Choroid plexus epithelial cell (primary cell): ENCODE measurements around the gene CMTM4.

Experiments
- DNase-seq: peaks from one replicate; pipeline ENCODE4 v3.0.0-alpha.2; 2010; ENCODE audit warnings: low read depth
- H3K4me3 ChIP-seq: 2 replicates; pipeline ENCODE4 v1.5.1; 2011; ENCODE audit warnings: low read depth, mild to moderate bottlenecking, control low read depth, low read length, moderate library complexity
- CTCF ChIP-seq: conservative IDR thresholded peaks from 2 replicates; pipeline ENCODE4 v1.5.1; 2011; ENCODE audit warnings: low read depth, mild to moderate bottlenecking, control low read depth, inconsistent platforms, low read length, moderate library complexity

The CMTM4 gene

GRCh38 chr16:66592814-66593213 lies 103.7 kb downstream of the CMTM4 start:
- TF ChIP-seq CTCF: no peak
- DNase-seq: no peak
- no peak overlapping the region for H3K4me3 ChIP-seq

GRCh38 chr16:66592241-66592640 lies 104.3 kb downstream of the CMTM4 start:
- no peak for TF ChIP-seq CTCF
- no peak overlapping the region for H3K4me3 ChIP-seq
- DNase-seq: no peak

- DNase-seq: no peak
- TF ChIP-seq CTCF: no peak
- H3K4me3 ChIP-seq: no peak overlapping the region
These were observed 105.5 kb downstream of the CMTM4 start for GRCh38 chr16:66591018-66591417.

GRCh38 chr16:66590322-66590721 lies 106.2 kb downstream of the CMTM4 start:
- no peak for DNase-seq
- H3K4me3 ChIP-seq: no peak overlapping the region
- no peak for TF ChIP-seq CTCF

GRCh38 chr16:66588981-66589713 lies 107.4 kb downstream of the CMTM4 start:
- DNase-seq: peak; percentile 71

GRCh38 chr16:66587881-66588600 lies 108.5 kb downstream of the CMTM4 start:
- no peak overlapping the region for H3K4me3 ChIP-seq
- no peak for DNase-seq

More at GRCh38 chr16:66588981-66589713, 107.4 kb downstream of the CMTM4 start:
- H3K4me3 ChIP-seq: no peak overlapping the region
- TF ChIP-seq CTCF: peak; percentile 82

More at GRCh38 chr16:66587881-66588600, 108.5 kb downstream of the CMTM4 start:
- no peak for TF ChIP-seq CTCF
